Islet precursor cell (in vitro differentiated cells): ENCODE data around the gene MDK.

Experiments used
- DNase-seq: peaks from one replicate; pipeline ENCODE4 v3.0.0-alpha.2; 2018

MDK gene, protein sequence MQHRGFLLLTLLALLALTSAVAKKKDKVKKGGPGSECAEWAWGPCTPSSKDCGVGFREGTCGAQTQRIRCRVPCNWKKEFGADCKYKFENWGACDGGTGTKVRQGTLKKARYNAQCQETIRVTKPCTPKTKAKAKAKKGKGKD

DNA sequence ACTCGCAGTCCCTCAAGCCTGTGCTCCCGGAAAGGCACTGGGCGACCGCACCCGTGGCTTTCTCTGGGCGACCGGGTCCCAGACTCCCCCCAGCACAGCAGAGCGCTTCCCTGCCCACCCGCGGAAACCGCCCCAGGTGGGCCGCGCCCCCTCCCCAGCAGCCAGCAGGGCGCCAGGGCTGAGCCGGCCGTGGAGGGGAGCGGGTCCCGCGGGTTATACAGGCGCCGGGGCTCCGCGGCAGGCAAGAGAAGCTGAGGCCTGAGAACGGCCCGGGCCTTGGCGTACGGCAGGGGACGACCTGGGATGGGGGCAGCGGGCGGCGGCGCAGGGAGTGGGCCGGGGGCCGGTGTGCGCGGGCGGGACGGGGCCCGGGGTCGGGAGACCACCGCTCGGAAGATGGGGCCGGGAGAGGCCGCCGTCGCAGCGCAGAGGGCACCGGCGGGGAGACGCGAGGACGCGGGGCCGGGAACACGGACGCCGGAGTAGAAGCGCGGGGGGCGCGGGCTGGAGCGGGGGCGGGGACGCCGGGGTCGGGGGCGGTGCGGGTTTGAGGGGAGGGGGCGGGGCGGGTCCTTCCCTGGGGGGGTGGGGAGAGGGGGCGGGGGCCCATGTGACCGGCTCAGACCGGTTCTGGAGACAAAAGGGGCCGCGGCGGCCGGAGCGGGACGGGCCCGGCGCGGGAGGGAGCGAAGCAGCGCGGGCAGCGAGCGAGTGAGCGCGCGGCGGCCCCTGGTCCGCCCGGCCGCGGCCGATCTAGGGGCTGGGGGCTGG, at the start of gene MDK:
MDK (plus strand) TSS at position 622 of the 771 bp plus-strand sequence. CDS start 389 bp downstream, outside the sequence.
- DNase-seq, result peak; percentile 90

DNA sequence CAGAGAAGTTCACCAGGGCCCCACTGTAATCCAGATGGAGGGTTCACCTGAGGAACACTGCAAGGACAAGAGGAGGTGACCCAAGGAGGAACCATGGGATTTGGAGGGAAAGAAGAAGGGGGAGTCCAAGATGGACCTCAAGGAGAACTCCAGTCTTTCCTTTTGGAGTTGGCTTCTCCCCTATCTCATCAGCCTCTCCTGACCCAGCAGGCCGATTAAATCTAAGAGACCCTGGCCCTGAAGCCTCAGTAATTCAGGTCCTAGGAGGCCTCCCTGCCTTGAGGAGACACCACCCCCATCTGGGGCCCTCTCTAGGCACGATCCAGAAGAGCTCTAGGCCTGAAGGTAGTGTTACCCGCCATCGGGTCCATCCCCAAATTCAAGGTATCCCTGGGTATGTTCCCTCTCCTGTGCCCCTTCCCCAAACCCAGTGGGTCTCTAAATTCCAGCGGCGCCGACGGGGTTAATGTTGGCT, 49.3 kb upstream of the MDK start:
- DNase-seq, result no peak

DNA sequence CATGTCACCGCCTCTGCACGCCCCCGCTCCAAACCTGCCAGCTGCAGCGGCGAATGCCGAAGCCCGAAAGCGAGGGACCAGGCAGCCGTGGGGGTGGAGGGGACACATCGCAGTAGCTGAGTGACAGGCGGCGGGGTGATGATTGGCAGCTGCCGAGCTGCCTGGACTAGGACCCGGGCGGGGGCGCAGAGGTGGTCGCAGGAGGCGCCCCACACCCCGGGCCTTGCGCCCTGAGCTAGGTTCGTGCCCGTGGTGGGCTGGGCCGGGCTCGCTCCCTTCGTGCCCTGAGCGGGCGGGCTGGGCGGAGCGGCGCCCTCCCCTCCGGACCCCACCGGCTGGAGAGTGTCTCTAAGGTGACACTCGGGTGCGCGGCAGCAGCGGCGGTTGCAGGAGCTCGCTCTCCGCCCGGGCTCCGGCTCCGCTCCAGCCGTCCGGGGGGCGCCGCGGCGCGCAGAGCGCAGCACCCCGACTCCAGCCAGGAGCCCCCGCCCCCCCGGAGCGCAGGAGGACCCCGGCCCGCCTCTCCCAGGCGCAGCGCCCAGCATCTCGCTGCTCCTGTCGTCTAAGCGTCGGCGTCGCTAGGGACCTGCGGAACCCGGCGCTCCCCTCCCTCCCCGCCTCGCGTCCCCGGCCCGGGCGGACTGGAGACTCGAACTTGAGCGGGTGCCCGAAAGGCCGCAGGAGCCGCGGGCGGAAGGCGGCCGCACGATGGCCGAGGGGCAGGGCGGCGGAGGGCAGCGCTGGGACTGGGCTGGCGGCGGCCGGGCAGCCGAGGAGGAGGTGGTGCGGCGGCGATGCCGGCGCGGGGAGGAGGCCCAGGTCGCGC, 48.7 kb upstream of the MDK start:
- DNase-seq, result peak; percentile 64

DNA sequence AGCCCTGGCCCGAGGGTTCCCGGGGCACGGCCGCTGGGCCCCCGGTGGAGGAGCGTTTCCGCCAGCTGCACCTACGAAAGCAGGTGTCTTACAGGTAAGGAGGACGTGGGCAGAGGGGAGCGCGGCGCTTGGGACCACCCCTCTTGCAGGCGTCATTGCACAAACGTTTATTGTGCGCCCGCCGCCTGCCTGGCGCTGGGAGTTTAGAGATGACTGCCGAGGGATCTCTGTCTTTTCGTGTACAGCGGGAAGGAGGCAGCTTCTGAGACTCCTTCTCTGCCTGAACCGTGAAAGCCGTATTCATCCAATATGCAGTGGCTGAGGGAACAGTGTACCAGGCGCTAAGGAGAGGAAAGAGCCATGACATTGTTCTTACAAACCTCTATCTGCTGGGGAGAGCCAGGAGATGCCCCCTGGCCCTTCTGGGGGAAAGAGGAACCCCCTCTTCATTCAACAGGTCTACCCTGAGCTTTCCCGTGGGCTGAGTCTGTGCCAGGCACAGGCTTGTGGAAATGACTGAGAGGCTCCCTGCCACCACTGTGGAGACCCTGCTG, 48.0 kb upstream of the MDK start:
- peak; percentile 74 for DNase-seq

DNA sequence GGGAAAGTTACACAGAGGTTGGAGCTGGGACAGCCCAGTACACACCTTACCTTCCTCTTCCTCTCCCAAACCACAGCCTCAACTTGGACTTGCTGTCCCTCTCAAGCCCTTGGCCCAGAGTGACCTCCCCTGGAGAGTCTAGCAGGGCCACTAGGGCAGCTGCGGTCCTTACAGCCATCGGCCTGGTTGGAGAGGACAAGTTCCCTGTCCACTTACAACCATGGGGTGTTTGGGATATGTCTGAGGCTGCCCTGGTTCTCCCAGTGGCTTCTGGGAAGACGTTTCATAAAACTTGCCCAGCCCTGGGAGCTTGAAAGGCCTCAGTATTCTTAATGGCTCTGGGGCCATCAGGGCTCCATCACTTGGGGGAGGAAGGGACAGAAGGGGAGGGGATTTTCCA, 47.3 kb upstream of the MDK start:
- peak; percentile 54 for DNase-seq

DNA sequence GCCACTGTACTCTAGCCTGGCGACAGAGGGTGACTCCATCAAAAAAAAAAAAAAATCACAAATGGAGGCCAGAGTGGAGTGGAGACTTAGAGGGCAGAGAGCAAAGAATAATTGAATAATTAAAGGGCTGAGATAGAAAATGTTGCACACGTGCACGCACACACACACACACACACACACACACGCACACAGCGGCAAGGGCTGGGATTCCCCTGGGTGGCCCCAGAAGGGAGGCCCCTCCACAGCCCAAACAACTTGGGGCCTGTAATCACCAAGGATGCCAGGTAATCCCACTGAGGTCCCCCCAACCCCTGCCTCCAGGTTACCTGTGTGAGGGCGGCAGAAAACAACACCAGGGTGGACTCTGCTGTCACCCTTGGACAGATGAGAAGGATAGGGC, 46.2 kb upstream of the MDK start:
- no peak for DNase-seq

DNA sequence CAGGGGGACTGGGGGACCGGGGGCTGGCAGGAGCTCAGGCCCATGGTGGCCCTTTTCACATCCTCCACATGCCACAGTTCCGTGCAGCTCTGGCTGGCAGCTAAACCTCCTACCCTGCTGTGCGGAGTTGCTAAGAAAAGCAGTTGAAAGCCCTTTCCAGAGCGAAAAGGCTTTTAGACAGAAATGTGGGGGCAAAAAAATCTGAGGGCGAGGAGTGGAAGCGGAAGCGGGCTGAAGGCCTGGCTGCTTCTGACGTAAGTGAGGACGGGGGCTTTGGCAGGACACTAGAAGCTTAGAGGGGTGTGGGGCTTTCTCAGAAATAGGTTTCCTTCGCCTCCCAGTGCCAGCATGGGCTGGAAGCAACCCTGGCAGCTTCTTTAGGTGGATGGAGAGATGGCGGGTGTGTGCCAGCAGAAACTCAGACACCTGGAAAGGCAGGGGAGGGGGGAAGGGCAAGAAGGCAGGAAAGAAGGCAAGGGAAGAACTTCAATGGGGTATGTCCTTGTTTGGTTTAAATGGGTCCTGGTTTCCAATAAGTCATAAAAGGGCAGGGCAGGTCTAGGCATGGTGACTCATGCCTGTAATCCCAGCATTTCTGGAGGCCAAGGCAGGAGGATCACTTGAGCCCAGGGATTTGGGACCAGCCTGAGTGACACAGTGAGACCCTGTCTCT, 45.4 kb upstream of the MDK start:
- peak; percentile 55 for DNase-seq

DNA sequence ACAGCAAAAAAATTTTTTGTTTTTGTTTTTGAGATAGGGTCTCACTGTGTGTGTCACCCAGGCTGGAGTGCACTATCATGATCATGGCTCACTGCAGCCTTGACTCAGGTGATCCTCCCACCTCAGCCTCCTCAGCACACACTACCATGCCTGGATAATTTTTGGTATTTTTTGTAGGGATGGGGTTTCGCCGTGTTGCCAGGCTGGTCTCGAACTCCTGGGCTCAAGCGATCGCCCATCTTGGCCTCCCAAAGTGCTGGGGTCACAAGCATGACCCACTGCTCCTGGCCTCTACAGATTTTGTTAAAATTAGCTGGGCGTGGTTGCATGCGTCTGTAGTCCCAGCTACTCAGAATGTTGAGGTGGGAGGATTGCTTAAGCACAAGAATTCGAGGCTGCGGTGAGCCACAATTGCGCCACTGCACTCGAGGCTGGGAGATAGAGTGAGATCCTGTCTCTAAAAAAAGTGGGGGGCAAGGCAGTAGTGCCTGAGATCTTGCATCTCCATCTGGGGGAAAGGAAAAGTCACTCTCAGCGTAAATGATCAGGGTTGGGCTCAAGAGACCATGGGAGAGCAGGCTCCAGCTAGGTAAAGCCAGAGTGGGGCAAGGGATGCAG, 44.8 kb upstream of the MDK start:
- DNase-seq, result peak; percentile 54

DNA sequence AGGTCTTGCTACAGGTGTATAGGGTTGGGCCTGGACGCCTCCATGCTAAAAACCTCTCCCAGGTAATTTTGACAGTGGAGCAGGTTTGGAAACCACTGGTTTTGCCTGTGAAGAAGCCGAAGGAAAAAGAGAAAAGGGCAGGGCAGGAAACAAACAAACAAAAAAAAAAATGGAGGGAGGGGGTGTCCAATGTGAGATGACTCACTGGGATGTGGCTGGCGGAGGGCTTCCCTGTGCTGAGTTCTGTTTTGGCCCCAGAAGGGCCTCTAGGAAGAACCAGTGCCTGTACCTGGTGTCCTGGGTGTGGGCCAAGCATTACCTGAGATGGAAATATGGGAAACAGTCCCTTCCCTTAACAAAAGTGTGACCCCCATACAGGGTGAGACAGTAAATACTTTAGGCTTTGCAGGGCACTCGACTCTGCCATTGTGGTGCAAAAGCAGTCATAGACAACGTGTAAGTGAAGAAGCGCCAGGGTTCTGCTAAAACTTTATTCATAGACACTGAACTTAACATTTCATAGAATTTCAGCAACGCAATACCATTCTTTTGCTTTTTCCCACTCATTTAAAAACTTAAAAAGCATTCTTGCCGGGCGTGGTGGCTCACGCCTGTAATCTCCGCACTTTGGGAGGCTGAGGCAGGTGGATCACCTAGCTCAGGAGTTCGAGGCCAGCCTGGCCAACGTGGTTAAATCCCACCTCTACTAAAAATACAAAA, 43.7 kb upstream of the MDK start:
- peak; percentile 51 for DNase-seq

DNA sequence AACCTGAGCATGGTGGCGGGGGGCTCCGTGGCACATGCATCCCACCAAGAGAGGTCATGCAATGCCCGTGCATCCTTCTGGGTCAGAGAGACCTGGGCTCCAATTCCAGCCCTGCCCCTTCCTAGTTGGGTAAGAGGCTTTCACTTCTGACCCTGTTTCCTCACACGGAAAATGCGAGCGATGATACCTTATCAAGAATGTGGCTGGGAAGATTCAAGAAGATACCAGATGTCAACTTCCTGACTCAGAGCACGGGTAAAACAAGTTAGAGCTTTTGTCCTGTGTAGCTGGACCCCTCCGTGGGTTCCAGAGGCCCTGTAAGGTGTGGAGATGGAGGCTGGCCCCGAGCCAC, 42.9 kb upstream of the MDK start:
- DNase-seq, result peak; percentile 60

DNA sequence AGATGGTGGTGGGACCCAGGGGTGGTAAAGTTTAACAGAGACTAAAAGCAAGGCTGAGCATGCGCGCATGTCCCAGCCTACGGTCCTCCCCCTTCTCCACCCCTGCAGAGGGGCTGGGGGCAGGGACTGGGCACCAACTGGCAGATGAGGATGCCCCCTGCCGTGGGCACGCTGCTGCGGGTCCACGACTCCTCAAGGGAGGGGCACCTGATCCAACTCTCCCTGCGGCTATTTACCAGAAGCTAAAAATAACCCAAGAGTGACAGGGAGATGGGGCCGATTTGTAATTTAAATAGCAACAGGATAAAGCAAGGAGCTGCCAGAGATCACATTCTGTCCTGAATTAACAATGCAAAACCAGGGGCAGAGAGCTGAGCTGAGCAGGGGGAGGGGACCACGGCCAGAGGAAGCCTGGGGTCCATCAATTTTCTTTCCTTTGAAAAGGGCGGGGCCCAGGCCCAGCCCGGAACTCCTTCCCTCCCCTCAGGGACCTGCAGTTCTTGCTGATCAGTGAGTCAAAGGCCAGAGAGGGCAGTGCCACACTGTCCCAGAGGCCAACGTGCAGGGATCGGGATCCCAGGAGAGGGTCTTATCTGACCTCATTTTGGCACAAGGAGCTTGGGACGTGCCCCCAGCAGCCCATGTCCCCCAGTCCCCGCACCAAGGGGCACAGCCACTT, 42.3 kb upstream of the MDK start:
- DNase-seq, result peak; percentile 85

DNA sequence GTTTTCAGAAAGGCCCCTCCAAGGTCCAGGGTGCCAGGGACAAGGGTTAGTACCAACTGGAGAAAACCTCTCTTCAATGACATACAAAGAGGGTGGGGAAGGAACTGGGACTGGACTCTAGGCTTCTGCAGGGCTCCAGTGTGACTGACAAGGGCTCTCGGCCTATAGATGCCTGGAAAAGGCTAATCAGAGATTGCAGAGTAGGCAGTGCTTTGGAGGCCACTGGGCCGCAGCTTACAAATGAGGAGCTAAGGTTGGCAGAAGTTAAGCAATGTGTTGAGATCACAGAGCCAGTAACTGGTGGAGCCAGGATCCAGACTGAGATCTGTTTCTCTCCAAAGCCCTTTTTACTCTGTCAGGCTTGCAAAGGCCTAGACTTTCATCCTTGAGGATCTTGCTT, 41.7 kb upstream of the MDK start:
- DNase-seq, result no peak

DNA sequence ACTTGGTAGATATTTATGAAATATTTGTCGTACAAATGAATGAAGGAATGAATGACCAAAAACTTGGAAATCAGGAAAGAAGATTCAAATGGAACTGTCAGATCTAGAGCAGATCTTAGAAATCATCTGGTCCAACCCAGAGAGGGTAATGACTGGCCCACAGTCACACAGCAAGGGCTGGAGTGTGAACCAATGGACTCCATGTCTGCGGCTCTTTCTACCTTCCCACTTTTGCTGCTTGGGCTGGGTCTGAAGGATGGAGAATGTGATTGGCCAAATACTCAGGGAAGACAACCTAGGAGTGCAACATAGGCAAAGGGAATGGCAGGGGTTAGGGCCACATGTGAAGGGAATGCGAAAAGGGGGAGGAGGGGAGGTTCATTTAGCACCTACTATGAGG, 40.0 kb upstream of the MDK start:
- DNase-seq, result no peak

DNA sequence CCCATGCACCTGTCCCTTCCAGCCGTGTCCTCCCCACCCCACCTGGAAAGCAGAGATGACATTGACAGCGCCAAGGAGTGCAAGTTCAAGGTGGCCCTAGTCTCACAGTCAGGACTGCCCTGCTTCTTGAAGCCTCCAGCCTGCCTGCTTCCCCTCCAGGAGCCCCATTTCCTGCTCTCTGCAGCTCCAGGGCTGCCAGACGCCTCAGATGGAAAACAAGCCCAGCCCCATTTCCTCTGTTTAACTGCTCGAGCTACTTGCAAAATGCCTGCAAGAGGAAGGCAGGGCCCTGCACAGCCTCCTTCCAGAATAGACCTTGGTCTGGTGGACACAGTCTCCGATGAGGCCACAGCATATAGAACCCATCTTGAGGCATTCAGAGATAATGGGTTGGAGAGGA, 39.2 kb upstream of the MDK start:
- peak; percentile 84 for DNase-seq

DNA sequence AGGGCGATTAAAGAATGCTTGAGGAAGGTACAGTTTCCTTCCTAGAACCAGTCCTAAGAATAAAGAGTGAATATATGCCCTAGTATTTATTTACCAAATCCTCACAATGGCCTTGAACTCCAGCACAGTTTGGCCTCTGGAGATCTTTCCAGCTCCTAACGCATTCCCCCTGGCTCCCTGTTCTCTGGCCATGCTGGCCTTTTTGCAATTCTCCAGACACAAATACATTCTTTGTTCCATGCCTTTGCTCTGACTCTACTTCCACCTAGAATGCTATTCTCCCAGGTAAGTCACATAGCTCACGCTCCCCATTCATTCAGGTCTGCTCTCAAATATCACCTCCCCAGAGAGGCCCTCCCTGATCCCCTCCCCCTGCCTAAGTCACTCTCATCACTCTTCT, 37.9 kb upstream of the MDK start:
- DNase-seq, result peak; percentile 83

DNA sequence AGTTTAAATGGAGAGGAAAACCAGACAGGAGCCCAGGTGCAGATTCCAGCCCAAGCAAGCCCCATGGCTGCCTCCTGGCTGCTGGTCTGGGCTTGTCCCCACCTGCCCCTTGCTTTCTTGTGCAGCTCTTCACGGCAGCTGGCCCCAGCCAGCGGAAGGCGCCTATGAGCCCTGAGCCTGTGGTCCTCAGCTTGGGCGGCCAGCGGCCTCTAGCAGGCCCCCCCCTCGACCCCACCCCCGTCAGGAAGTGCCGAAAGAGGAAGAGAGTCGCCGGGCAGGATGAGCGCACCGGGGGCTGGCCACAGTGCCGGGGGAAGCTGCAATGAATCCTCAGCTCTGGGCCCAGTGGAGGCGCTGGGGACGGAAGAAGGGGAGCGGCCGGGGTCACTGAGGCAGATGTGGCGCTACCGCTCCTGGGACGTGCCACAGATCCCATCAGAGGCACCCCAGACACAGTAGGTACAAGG, 36.3 kb upstream of the MDK start:
- peak; percentile 88 for DNase-seq

DNA sequence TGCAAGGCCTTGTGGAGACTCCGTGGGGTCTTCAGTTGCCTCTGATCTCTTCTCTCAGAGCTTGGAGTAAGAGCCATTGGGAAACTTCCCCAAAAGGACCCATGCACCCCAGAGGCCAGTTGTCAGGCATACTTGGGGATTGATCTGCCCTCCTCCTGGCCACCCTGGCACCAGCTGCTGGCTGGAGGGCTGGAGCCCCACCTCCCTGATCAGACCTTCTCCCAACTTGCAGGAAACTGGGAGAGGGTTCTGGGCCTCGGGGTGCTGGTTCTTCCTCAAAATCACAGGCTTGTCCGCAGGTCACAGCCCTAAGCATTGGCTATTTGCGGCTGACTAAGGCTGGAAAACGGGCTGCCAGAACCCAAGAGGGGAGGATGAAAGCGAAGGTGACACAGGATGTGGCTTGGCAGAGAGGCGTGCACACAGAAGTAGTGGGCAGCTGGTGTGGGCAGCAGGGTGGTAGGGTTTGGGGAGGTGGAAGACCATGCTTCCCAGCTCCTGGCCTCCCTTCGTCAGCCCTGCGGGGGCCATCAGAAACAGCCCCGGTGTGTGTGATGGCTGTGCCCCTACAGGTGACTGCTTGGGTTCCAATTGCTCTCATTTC, 35.5 kb upstream of the MDK start:
- peak; percentile 57 for DNase-seq

DNA sequence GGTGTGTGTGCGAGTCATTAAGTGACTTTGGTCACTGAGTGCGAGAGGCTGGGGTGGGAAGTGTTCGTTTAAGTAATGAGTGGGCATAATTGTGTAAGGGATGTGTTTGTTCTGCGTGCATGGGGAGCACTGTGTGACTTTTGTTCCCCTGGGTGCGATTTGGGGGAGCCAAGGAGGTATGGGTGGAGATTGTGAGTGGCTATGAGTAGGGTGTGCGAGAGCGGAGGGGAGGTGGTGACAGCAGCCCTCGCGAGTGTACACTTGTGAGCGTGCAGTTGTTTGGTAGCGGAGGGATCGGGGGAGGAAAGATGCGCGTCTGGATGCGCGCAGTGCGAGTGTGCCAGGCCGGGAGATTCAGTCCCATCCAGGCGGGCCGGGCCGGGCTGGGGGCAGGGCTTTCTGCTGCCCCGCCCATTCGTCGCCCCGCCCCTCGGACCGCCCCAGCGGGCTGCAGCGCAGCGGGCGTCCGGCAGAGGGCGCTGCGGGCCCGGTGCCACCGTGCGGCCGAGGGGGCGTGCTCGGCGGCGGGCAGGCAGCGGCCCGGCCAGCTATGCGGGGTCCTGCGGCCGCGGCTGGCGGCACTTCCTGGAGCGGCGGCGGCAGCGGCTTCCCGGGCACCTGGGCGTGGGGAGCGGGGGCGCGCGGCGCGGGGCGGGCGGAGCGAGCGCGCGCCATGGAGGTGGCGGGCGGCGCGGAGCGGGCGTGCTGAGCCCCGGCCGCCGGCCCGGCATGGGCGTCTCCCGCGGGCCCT, 34.4 kb upstream of the MDK start, which contains the start of gene DGKZ:
DGKZ (plus strand) TSS at position 578 of the 751 bp plus-strand sequence. CDS start 197 bp downstream, outside the sequence.
- peak; percentile 93 for DNase-seq

DNA sequence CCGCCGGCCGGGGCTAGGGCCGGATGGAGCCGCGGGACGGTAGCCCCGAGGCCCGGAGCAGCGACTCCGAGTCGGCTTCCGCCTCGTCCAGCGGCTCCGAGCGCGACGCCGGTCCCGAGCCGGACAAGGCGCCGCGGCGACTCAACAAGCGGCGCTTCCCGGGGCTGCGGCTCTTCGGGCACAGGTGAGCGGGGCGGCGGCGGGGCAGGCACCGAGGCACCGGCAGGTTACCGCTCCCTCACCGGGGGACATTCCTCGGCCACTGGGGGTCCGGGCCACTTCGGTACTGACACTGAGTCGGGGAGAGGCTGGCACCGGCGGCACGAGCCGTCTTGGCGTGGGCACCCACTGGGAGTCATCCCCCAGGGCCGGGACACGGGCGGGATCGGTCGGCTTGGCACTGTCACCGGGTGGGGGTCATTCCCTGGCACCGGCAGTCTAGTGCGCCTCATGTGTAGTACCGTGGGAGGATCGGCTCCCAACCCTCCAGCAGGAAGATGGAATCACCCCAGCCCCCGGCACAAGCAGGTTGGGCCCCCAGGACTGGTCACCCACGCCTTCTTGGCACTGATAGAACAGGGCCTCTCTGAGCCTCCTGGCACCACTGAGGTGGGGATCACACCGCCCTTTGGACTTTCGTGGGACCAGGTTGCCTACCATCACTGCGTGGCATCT, 33.7 kb upstream of the MDK start:
- no peak for DNase-seq
